Suppressor macrophage treated with lipopolysaccharide for 1 hour (primary cell): ENCODE measurements around the gene ERFL.
A peak's percentile ranks its signal among the peaks of the same experiment; 100 is the strongest.
"Not testable (repeated sequence)": the region's sequence is repeated elsewhere in the genome, so short reads cannot be mapped to it uniquely, and the experiment has no call there.

Source experiments
- DNase-seq, 3 donors: peaks; one replicate each; pipeline ENCODE4 v3.0.0-alpha.2; 2020 to 2022

The ERFL gene

GRCh38 chr19:41926763-41927496 lies 1.3 kb downstream of the ERFL start:
- no peak for DNase-seq

- no peak for DNase-seq
These were observed 2.1 kb downstream of the ERFL start for GRCh38 chr19:41926028-41926762.

GRCh38 chr19:41925208-41926003 lies 2.8 kb downstream of the ERFL start:
- DNase-seq = no peak

- no peak for DNase-seq
These were observed 3.8 kb downstream of the ERFL start for GRCh38 chr19:41924151-41925145.

GRCh38 chr19:41923045-41923788 lies 5.0 kb downstream of the ERFL start:
- DNase-seq = no peak

GRCh38 chr19:41922585-41922984 lies 5.7 kb downstream of the ERFL start:
- no peak for DNase-seq

GRCh38 chr19:41921577-41922576 lies 6.4 kb downstream of the ERFL start:
- DNase-seq = no peak

GRCh38 chr19:41920882-41921576 lies 7.2 kb downstream of the ERFL start:
- DNase-seq = peak; percentile 43 to 51 (median 44)

GRCh38 chr19:41919948-41920712 lies 8.1 kb downstream of the ERFL start:
- no peak for DNase-seq

- DNase-seq = no peak
These were observed 9.5 kb downstream of the ERFL start for GRCh38 chr19:41918653-41919244.

- DNase-seq = no peak
These were observed 10.2 kb downstream of the ERFL start for GRCh38 chr19:41918095-41918494.

- DNase-seq = no peak
These were observed 10.6 kb downstream of the ERFL start for GRCh38 chr19:41917676-41918075.

GRCh38 chr19:41915776-41916414 lies 12.4 kb downstream of the ERFL start:
- DNase-seq = no peak

GRCh38 chr19:41915021-41915775 lies 13.1 kb downstream of the ERFL start:
- no peak for DNase-seq

- not testable (repeated sequence) for DNase-seq
These were observed 13.8 kb downstream of the ERFL start for GRCh38 chr19:41914424-41914834.

GRCh38 chr19:41913538-41914423 lies 14.5 kb downstream of the ERFL start:
- no peak for DNase-seq
